T-helper 1 cell (primary cell): ENCODE results near the gene SH3RF1.
"Not testable (repeated sequence)": the region's sequence is repeated elsewhere in the genome, so short reads cannot be mapped to it uniquely, and the experiment has no call there.

Source experiments
- DNase-seq, 5 donors: peaks; one replicate each; pipeline ENCODE4 v3.0.0-alpha.2; 2012 to 2020
- total RNA-seq, 4 donors: gene quantifications; one replicate each; lab custom pipeline; 2026; lab: John Stamatoyannopoulos, UW

The SH3RF1 gene
- 0 reads per million in 4 donors for total RNA-seq

DNA sequence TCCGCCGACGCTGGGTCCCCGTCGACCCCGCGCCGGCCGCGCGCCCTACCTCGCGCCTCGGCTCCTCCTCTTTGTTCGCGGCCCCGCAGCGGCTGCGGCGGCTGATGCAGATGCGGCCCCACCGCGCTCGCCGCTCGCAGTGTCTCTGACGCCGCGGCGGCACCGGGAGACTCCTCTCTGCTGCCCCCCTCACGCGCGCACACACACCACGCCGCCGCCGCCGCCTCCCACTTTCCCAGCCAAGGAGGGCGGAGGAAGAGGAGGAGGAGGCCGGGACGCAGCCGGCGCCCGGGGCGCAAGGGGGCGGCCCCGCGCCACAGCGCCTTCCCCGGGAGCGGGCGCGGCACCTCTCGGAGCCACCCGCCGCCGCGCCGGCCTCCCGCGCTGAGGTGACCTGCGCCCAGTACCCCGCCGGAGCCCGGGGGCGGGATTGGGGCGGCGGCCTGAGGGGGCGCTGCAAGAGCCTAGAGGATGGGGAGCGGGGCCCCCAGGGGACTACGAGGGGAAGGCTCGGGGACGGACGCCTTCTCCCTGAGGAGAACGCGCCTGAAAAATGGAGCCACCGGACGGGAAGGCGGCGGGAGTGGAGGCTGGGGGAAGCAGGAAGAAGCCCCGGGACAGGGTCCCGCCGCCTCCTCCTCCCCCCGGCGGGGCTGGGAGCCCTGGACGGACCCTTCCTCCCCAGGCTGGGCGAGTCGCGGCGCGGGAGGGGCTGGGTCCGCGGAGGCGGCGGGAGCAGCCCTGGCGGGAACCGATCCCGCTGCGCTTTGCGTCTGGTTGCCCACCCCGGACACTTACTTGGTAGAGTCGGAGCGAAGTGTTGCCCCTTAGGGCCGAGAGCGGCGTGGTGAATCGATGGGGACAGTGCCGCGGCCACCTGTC is at the start of gene SH3RF1:
TSS of gene SH3RF1 (minus strand) at position 147 of the 882 bp plus-strand sequence. CDS start 1,744 bp downstream, outside the sequence.
- DNase-seq = peak in 1 of 5 donors; percentile 13

GRCh38 chr4:169315530-169316343 is 45.0 kb upstream of the SH3RF1 start:
- no peak for DNase-seq

DNA sequence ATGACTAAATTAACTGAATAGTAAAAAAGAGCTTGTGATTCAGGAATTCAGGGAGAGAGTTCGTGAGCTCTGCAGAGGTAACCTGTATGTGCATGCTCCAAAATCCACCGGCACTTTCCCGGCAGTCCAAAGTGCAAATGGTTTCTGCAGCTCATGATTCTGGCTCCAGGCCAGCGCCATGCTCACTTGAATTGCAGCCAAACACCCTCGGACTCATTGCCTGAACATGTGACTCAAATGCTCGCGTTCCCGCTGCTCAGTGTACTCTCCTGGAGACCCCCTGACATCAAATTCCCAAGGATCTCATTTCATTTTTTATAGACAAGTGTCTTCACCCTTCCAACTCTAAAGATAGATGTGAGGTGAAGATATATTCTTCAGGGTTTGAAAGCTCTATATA is 44.1 kb upstream of the SH3RF1 start:
- no peak for DNase-seq

GRCh38 chr4:169313732-169314131 is 43.0 kb upstream of the SH3RF1 start:
- DNase-seq = no peak

DNA sequence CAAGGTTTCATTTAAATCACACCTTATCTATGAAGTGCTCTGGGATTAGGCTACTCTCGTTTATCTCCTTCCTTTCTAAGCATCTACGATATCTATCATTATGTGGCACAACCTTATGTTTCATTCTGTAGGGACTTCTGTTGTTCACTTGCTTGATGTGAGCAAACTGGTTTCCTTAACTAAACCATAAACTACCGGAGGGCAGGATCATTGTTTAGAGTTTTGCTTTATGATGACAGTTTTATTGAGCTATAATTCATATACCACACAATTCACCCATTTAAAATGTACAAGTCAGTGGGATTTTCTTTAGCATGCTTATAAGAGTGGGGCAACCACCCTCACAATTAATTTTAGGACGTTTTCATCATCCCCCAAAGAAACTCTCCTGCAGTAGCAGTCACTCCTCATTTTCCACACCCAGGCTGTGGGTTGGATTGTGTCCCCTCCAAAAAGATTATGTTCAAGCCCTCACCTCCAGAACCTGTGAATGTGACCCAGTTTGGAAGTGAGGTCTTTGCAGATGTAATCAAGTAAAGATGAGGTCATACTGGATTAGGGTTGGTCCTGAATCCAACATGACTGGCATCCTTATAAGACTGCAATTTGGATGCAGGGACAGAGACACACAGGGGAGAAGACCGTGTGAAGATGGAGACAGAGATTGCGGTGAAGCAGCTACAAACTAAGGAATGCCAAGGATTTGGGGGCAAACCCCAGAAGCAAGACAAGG is 42.1 kb upstream of the SH3RF1 start:
- DNase-seq = no peak

GRCh38 chr4:169311643-169312365 is 41.0 kb upstream of the SH3RF1 start:
- DNase-seq = no peak

- no peak for DNase-seq
Observed at GRCh38 chr4:169309326-169309967, 38.7 kb upstream of the SH3RF1 start.

GRCh38 chr4:169307576-169307975 is 36.8 kb upstream of the SH3RF1 start:
- no peak for DNase-seq

DNA sequence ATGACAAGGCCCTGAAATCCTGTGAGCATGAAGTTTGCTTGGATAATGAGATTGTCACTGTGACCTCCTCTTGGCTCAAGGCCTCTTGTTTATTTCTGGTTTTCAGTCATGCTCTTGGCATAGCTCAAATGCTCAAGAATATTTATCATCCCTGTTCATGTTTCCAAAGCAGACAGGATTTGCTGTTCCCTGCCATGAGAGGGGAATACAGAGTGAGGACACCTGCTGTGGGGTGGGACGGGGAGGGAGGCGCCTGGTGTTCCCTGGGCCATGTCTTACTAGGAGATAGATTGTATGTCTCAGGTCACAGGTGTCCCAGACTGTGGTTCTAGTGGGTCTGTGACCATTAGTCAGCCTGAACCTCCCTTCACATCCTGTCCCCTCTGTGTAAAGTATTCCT is 34.9 kb upstream of the SH3RF1 start:
- DNase-seq = no peak

DNA sequence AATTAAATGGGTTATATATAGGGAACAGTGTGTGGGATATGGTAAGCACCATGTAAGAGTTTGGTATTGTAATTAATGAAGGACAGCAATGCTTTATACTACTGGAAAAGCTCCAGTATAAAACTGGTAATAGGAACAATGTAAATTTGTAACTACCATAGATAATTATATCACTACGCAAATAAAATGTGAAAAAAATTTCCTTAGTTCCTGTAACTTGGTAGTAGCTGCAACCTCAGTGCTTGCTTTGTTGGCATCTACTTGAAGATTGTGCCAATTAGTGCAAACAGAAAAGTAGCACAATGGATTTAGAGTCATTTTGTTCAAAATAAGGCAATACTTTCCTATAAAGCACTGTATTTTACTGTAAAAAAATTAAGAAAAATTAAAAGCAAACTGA is 34.4 kb upstream of the SH3RF1 start:
- DNase-seq = no peak

DNA sequence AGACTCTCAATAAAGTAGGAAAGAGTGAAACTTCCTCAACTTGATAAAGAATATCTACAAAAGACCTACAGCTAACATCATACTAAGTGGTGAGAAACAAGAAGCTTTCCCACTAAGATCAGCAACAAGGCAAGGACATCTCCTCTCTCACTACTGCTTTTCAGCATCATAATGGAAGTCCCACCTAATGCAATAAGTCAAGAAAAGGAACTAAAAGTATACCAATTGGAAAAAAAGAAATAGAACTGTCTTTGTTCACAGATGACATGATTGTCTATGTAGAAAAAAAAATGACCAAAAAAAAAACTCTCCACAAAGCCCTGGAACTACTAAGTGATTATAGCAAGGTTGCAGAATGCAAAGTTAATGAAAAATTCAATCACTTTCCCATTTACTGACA is 25.1 kb upstream of the SH3RF1 start:
- no peak for DNase-seq

- no peak for DNase-seq
Observed at GRCh38 chr4:169293343-169294176, 22.8 kb upstream of the SH3RF1 start.

DNA sequence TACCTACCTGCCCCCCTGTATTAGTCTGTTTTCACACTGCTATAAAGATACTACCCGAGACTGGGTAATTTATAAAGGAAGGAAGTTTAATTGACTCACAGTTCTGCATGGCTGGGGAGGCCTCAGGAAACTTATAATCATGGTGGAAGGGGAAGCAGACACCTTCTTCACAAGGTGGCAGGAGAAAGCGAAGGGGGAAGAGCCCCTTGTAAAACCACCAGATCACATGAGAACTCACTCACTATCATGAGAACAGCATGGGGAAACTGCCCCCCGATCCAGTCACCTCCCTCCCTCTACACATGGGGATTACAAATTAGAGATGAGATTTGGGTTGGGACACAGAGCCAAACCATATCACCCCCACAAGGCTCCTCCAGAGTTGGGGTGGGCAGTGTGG is 17.2 kb upstream of the SH3RF1 start:
- not testable (repeated sequence) for DNase-seq

DNA sequence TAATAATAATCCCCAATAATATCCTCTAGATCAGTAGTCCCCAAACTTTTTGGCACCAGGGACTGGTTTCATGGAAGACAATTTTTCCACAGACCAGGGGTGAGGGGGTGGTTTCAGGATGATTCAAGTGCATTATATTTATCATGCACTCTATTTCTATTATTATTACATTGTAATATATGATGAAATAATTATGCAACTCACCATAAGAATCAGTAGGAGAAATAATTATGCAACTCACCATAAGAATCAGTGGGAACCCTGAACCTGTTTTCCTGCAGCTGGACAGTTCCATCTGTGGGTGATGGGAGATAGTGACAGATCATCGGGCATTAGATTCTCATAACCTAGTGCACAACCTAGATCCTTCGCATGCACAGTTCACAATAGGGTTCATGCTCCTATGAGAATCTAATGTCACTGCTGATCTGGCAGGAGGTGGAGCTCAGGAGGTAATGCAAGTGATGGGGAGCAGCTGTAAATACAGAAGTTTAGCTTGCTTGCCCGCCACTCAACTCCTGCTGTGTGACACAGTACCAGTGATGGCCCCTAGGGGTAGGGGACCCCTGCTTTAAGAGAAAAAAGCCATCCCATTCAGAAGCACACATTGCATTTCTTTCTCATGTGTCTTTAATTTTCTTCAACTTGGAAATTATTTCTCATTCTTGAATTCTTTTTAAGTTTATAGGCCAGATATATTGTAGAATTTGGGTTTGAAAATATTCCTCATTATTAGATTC is 16.0 kb upstream of the SH3RF1 start:
- no peak for DNase-seq

DNA sequence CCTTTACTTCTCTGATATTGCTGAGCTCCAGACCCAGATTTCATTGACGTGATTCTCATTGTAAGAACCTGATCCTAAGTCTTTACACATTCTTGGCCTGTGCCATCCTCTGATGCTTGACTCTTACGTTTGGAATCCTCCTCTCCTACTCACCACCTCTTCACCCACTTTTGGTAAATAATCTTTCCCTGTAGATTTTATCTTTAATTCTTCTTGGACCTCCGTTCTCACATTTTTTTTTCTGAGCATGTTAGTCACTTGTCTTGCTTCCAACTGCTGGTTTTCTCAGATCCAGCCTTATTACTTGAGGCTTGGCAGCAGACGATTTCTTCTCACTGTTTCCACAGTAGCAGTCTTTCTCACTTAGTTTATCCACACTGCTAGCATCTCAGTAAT is 12.4 kb upstream of the SH3RF1 start:
- DNase-seq = no peak

GRCh38 chr4:169282429-169283113 is 11.8 kb upstream of the SH3RF1 start:
- no peak for DNase-seq

- DNase-seq = no peak
Observed at GRCh38 chr4:169279108-169279507, 8.4 kb upstream of the SH3RF1 start.

- no peak for DNase-seq
Observed at GRCh38 chr4:169278624-169279023, 7.9 kb upstream of the SH3RF1 start.

DNA sequence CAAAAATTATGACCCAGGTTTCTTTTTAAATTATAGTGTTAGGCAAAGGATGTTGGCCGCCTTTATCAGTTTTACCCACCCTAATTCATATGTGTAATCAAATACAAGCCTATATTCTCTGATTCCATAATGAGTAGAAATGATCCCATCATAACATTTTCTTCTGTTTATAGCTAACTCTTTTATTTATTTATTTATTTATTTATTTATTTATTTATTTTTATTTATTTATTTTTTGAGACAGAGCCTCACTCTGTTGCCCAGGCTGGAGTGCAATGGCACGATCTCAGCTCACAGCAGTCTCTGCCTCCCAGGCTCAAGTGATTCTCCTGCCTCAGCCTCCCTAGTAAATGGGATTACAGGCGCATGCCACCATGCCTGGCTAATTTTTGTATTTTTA is 7.1 kb upstream of the SH3RF1 start:
- not testable (repeated sequence) for DNase-seq

GRCh38 chr4:169275180-169275579 is 4.4 kb upstream of the SH3RF1 start:
- no peak for DNase-seq
